HCT116 (cell line): ENCODE results near the gene ZNF83.
A peak's percentile ranks its signal among the peaks of the same experiment; 100 is the strongest.

Experiments used
- CEBPB ChIP-seq: IDR thresholded peaks from 2 replicates; pipeline ENCODE4 v1.6.1; 2012; ENCODE audit warnings: low read depth
- CTCF ChIP-seq, 3 experiments: fragments of 200-600 bp in 1 of 3; sonication (generic) in 1 of 3; IDR thresholded peaks in 2 of 3; conservative IDR thresholded peaks in 1 of 3; 2 replicates each; pipeline ENCODE4 v1.5.1; 2012 to 2017; ENCODE audit warnings: low read depth in 2 of 3, low read length in 2 of 3, antibody characterized with exemption in 1 of 3, borderline replicate concordance in 1 of 3, control low read depth in 1 of 3, mild to moderate bottlenecking in 1 of 3, mixed read lengths in 1 of 3, mixed run types in 1 of 3, moderate library complexity in 1 of 3; ENCODE audit not compliant: insufficient read depth in 1 of 3
- EGR1 ChIP-seq: IDR thresholded peaks from 2 replicates; pipeline ENCODE4 v1.6.1; 2012; ENCODE audit warnings: low read depth
- EZH2phosphoT487 ChIP-seq: fragments of 200-600 bp; IDR thresholded peaks from 2 replicates; pipeline ENCODE4 v1.6.1; 2018; ENCODE audit warnings: antibody characterized with exemption, borderline replicate concordance
- POLR2A ChIP-seq: IDR thresholded peaks from 2 replicates; pipeline ENCODE4 v1.7.0; 2011; ENCODE audit warnings: borderline replicate concordance; ENCODE audit not compliant: insufficient read depth, insufficient read length; ENCODE audit errors: extremely low read depth
- RAD21 ChIP-seq: IDR thresholded peaks from 2 replicates; pipeline ENCODE4 v1.6.1; 2012; ENCODE audit warnings: low read depth, mild to moderate bottlenecking
- REST ChIP-seq: IDR thresholded peaks from 2 replicates; pipeline ENCODE4 v1.6.1; 2012; ENCODE audit warnings: low read depth
- YY1 ChIP-seq: IDR thresholded peaks from 2 replicates; pipeline ENCODE4 v1.6.1; 2011; ENCODE audit warnings: low read length, low read depth, moderate library complexity, mild to moderate bottlenecking; ENCODE audit not compliant: insufficient replicate concordance; ENCODE audit errors: extremely low read depth

GRCh38 chr19:52590728-52591127, 47.4 kb downstream of the ZNF83 start:
- TF ChIP-seq POLR2A (no peak), CTCF (IDR thresholded peaks at IDR 0.05 in 2 of 3, conservative IDR thresholded peaks at IDR 0.05 in 1 of 3; ENCODE audit: borderline replicate concordance in 1 of 3, insufficient read depth in 1 of 3, low read depth in 2 of 3, low read length in 2 of 3) (0 out of 6 replicates have a peak, but pooled peaks of 1 of the 3 experiments have one; percentile 9), RAD21 (no peak), REST (no peak), EZH2phosphoT487 (no peak), CEBPB (no peak), EGR1 (no peak), YY1 (no peak)
